HFF-Myc (cell line): Measurements from ENCODE around the gene CABLES1.

Source experiments
- DNase-seq: peaks from one replicate; pipeline ENCODE4 v3.0.0-alpha.2; 2011; ENCODE audit warnings: low read depth; ENCODE audit errors: extremely low read depth
- H3K4me3 ChIP-seq: replicated peaks from 2 replicates; pipeline ENCODE4 v1.5.1; 2011; ENCODE audit warnings: low read depth, mild to moderate bottlenecking, control low read depth, low read length
- CTCF ChIP-seq: IDR thresholded peaks from 2 replicates; pipeline ENCODE4 v1.5.1; 2012; ENCODE audit warnings: mild to moderate bottlenecking, low read depth, low read length, control low read depth; ENCODE audit errors: missing control alignments

The CABLES1 gene

GRCh38 chr18:23203891-23204432 lies 68.7 kb downstream of the CABLES1 start:
- no peak for DNase-seq
- no peak overlapping the region for H3K4me3 ChIP-seq
- TF ChIP-seq CTCF: no peak

- DNase-seq: no peak
- TF ChIP-seq CTCF: no peak
- no peak overlapping the region for H3K4me3 ChIP-seq
Observed at GRCh38 chr18:23204589-23205235, 69.4 kb downstream of the CABLES1 start.

GRCh38 chr18:23205980-23206379 lies 70.7 kb downstream of the CABLES1 start:
- no peak overlapping the region for H3K4me3 ChIP-seq
- no peak for TF ChIP-seq CTCF
- DNase-seq: no peak

GRCh38 chr18:23207191-23207955 lies 72.1 kb downstream of the CABLES1 start:
- no peak for DNase-seq
- no peak overlapping the region for H3K4me3 ChIP-seq
- peak; percentile 49 for TF ChIP-seq CTCF

- no peak for DNase-seq
- TF ChIP-seq CTCF: no peak
- H3K4me3 ChIP-seq: no peak overlapping the region
Observed at GRCh38 chr18:23207994-23208393, 72.7 kb downstream of the CABLES1 start.

- no peak for TF ChIP-seq CTCF
- no peak for DNase-seq
- no peak overlapping the region for H3K4me3 ChIP-seq
Observed at GRCh38 chr18:23208600-23208999, 73.3 kb downstream of the CABLES1 start.
